SKM-1 treated with dmso at 0.1 percent for 144 hours (cell line): Measurements from ENCODE around the gene PSG1.
"Not testable (repeated sequence)": the region's sequence is repeated elsewhere in the genome, so short reads cannot be mapped to it uniquely, and the experiment has no call there.

Experiments used
- DNase-seq: peaks from one replicate; lab custom pipeline; 2025; ENCODE audit not compliant: unreplicated experiment; lab: John Stamatoyannopoulos, UW

Gene PSG1

GRCh38 chr19:42831221-42832019, 48.1 kb downstream of the PSG1 start:
- DNase-seq = no peak

- not testable (repeated sequence) for DNase-seq
Measured at GRCh38 chr19:42821306-42821977, 58.1 kb downstream of the PSG1 start.

GRCh38 chr19:42819960-42820650, 59.4 kb downstream of the PSG1 start:
- DNase-seq = not testable (repeated sequence)

- no peak for DNase-seq
Measured at GRCh38 chr19:42816894-42817293, 62.6 kb downstream of the PSG1 start.
